NCI-H1694 treated with DMSO at 0.1 percent for 48 hours (cell line): ENCODE results near the gene VPS52.
"Not testable (repeated sequence)": the region's sequence is repeated elsewhere in the genome, so short reads cannot be mapped to it uniquely, and the experiment has no call there.

Experiments
- DNase-seq: peaks from one replicate; lab custom pipeline; 2025; lab: John Stamatoyannopoulos, UW

Gene VPS52

GRCh38 chr6:33305052-33305451 lies 33.4 kb upstream of the VPS52 start:
- DNase-seq, result no peak

- no peak for DNase-seq
Measured at GRCh38 chr6:33304216-33304615, 32.5 kb upstream of the VPS52 start.

DNA sequence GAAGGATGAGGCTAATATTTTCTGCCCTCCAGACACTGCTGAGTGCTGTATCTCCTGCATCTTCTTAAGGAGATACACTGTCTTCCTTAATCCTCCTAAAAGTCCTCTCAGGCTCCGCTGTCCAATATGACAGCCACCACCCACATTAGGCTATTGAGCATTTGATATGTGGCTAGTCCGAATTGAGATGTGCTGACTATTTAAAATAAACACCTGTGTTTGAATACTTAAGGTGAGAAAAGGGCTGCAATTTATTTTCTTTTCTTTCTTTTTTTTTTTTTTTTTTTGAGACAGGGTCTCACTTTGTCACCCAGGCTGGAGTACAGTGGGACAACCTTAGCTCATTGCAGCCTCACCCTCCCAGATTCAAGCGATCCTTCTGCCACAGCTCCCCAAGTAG lies 30.2 kb upstream of the VPS52 start:
- no peak for DNase-seq

DNA sequence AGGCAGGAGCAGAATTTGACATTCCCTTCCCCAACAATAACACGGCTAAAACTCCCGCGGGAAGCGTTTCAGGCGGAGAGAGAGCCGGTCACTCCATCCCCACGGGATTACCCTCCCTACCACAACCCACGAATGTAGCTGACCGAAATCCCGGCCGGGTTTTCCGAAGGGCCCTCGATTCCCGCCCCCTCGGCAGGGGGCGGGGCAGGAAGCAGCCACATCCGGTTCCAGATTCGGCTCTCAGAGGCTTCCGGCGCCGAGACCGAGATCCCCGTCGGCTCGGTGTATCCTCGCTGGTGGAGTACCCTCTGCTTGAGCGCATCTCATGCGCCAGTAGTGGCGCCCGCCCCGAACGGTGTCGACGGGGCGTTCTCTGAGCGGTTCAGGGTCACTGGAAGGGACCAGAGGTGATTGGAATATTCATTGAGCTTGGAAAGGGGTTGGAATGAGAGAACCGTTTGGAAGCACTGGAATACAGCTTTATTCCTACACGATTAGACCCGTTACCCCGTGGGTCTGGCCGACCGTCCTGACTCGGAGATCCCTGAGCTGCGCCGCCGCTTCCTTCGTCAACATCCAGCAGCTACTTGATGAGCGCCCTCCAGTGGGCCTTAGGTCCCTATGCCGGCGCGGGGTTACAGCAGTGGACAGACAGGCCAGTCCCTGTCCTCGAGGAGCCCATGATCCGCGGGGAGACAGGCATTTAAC lies 27.7 kb upstream of the VPS52 start:
- DNase-seq, result peak; percentile 74

DNA sequence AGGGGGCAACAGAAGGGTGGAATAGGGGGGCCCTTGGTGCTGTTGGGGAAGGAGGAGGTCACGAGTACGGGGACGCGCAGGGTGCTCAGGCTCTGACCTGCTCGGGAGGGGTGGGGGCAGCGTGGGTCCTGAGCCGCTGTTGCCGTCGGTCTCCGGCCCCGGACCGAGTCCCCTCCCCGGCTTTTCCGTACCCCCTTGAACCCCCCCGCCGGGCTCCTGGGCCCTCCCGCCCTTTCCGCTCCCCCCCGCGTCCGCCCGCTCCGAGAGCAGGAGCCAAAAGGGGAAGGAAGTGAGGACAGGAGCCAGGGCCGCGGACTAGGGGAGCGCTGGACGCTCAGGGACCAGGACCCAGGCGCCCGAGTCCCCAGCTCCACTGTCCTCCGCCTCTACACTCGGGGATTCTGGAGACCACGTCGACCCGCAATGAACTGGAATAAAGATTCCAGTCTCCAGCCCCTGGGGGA lies 27.1 kb upstream of the VPS52 start, which contains the start of gene RGL2:
RGL2 (minus strand) TSS at position 170 of the 464 bp plus-strand sequence. CDS start 332 bp downstream, outside the sequence.
- no peak for DNase-seq

DNA sequence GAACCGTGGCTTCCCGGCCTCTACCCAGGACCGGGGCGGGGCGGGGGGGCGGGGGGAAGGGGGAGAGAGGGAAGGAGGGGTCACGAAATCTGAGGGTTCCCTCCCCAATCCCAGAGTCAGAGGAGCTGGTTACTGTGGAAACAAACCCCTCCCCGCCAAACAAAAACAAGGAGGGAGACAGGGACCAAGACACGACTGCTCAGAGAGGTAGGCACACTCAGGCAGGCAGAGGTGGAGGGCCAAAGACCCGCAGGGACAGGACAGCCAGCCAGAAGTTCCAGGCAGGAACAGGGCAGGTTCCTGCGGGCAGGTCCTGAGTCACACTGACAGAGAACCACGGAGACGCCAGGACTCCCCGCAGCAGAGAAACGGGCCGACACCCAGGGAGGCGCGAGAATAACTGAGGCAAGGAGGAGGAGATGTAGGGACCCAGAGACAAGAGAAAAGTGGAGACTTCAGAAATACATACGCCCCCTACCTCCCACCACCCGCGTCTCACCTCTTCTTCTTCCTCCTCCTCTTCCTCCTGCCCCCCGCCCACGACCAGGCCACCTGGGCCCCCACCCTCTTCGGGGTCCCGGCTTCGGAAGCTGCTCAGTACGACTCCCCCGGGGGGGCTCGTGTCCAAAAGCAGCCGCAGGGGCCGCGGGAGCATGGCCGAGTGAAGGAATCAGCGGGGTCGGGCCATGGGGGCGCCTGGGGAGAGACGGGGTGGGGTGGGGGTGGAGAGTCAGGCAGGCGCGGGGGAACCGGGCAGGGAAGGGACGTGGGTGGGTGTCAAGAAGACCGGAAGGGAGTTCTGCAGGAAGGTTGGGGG lies 26.5 kb upstream of the VPS52 start:
- no peak for DNase-seq

DNA sequence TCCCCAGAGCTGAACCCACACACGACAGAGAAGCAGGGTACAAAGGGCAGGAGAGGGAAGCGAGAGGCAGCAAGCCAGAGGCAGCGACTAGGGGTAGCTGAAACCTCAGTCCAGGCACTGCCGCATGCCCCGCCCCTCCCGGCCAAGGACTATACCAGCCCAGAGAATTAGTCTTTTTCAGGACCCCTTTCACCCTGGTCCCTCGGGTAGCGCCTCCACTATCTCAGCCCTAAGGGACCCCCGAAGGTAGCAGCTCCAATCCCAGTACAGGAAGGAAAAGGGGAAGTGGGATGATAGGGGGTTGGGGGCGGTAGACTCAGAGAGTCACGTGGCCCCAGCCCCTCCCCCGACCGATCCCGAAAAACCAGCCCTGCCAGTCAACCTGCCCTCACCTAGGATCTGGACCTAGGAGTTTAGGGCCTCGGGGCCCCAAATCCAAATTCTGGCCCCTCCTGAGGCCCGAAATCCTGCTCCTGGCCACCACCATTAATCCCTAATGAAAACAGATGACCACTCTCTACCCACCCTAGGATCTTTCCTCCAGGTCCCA lies 25.8 kb upstream of the VPS52 start:
- DNase-seq, result no peak

GRCh38 chr6:33296797-33297405 lies 25.2 kb upstream of the VPS52 start:
- DNase-seq, result no peak

DNA sequence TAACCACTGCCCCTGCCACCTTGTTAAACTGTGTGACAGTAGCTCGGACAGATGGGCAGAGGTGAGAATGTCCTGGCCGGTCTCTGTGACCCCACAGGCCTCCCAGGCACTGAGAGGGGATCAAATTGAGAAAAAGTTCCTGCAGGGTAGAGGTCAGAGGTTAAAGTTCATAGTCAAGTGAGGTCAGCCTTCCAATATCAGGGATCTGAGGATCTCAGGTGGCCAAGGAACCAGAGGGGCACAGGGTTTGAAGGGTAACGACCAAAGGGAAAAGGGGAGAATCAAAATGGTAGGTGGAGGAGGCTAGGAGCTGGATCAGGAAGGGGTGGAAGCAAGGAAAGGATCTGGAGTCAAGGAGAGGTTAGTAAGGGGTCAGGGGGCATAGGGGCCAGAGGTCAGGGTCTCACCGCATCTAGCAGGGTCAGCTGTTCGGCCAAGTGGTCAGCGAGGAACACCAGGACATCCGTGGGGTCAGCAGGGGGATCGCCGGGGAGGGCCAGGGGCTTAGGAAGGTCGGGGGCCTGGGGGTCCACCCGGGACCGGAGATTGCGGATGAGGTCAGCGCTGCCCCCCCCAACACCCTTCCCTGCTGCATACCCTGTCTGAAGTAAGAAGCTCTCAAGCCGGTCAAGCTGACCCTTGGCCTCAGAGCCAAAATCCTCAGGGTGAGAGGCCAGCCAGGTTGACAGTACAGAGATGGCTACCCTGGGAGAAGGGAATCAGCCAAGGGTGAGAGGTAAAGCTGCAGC lies 24.1 kb upstream of the VPS52 start:
- no peak for DNase-seq

GRCh38 chr6:33294086-33294823 lies 22.6 kb upstream of the VPS52 start:
- DNase-seq, result no peak

DNA sequence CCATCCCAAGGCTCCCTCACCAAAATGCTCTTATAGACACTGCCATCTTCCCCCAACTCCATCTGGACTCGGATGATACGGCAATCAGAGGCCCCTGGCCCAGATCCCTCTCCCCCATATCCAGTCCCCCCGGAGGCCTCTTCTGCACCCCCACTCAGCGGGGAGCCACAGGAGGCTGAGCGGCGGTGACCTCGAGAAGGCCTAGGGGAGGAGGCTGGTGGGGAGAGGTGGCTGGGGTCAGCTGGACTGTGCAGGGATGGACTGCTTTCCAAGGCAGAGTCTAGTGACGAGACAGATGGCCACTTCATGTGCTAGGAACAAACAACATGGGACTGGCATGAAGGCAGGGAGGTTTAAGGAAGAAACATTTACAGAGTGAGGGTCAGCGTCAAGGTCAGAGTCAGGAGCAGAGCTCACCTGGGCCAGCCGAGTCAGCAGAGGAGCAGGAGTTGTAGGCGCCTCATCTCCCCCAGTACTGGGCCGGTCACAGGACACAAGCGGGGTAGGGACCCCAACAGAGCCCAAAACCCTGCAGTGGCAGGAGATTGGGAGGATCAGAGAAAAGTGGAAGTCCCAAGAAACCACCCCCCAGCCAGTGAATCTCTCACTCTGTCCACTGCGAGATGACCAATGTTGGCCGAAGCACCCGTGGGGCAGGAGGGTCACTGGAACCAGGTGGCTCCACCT lies 21.5 kb upstream of the VPS52 start:
- DNase-seq, result no peak

GRCh38 chr6:33290459-33290858 lies 18.8 kb upstream of the VPS52 start:
- no peak for DNase-seq

DNA sequence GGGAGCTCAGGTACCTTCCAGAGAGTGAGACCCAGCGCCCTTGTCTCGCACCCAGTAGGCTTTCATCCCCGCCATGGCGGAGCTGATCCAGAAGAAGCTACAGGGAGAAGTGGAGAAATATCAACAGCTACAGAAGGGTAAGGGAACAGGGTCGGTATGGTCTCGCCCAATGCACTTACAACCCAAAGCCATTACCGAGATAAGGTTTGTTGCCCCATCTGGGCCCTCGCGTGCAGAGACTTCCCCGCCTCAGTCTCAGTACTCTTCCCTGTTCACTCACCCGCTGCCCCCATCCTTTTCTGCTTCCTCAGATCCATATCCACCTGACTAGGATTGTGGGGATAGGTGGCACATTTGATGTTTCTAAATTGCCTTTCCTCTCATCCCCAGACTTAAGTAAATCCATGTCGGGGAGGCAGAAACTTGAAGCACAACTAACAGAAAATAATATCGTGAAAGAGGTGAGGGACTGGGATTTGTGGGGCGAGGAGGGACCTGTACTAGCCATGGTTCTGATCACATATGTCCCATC lies 18.2 kb upstream of the VPS52 start:
- DNase-seq, result no peak

DNA sequence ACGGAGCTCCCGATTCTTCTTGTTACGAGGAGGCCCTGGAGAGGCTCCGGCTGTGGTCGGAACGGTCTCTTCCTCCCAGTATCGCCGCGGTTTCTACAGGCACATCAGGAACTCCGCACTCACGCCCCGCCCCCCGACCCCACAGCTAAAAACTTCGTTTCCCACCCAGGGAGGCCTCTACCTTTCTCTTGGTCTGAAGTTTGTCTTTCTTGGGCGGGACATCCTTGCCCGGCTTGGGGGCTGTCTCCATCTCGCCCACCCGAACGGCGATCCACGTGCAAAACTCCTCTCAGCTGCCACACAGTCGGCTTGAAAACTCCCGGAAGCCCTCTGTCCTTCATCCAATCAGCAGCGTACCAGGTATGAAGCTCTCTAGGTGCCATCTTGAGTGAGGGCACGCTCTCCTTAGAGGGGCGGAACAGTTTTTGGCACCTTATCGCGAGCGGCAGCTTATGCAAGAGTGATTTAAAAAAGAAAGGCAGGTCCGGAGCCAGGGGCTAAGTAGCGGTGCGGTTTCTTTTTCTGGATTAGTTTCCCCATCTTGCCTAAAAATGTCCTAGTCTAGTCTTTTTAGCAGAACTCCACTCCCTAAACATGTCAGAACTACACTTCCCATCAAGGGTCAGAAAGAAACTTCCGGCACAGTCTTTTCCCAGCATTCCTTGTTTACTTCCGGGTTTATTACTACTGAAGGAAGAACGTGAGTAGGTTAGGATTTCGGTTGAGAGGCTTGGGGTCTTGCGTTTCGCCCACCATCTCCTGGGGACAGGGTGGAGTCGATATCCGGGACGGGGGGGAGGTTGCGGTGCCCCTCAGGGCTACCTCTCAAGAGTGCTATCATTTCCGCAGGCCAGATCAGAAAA lies 17.5 kb upstream of the VPS52 start, which contains the start of the genes PFDN6 and WDR46:
PFDN6 (plus strand) TSS at position 681 of the 863 bp plus-strand sequence. CDS start 256 bp downstream, outside the sequence.
WDR46 (minus strand) TSS at position 319 of the 863 bp plus-strand sequence; CDS start at position 250, 69 bp downstream.
- DNase-seq, result peak; percentile 88

DNA sequence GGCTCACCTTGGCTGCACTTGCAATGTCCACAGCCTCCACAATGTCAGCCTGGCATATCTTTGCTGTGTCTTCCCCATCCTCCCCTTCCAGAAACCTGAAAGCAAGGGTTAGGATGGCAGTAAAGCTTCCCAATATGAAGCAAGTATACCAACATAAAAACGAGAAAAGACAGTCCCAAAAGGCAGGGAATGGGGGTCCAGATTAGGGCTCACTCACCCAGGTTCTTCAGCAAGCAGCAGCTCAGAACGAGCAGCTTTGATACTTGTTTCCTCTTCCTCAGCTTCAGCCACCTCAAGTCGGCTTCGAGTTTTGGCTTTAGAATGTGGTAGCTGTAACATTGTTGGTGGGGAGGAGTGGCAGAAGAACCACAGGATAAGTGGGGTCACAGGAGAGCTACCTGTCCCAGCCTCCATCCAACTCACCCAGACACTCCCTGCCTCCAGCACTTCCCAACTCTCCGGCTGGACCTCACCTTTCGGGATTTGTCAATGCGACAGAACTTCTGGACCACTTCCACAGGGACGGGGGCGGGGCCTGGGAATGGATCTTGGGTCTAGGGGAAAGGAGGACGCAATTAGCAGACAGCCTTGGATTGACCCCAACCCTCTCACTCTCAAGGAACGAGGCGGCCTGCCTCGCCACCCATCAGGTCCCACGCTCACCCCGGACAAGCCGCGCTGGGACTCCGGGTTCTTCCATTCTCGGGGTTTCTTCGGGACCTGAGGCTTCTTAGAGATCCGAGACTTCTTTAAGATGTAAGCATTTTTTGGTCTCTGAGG lies 16.7 kb upstream of the VPS52 start:
- DNase-seq, result no peak

DNA sequence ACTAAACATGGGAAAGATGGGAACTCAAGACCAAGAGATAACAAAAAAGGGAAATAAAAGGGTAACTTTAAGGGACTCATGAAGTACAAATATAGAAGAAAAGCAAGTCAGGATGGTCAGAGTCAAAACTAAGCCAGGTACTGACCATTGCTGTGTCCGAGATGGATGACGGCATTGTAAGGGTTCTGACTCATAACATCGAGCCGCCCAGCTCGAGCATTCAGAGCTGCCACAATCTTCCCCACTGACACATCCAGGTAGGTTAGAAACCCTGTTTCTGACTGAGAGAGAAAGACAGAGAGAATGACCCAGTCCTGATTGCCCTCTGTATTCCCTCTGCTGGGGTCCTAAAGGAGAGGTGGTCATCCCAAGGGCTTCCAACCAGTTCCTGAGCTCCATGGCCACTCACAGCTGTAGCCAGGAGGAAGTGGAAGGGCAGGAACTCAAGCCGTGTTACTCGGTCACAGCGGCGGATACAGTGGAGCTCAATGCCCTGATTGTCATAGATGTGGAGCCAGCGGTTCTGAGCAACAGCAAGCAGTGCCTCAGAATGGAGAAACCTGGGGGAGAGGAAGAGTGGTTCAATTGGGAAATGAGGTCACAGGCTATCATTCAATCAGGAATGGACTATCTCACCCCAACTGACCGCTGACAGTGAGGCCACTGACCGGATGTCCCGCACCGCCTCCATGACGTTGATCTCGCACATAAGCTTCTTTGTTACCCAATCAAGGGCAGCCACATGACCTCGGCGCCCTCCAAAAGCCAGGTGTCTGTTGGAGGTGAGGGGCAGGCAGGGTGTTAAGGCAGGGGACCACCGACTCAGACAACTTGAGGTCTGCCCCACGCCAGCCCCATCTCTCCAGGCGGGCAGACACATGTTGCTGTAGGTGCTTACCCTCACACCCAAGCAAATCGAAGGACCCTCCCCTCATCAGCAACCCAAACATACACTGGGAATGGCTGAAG lies 15.6 kb upstream of the VPS52 start:
- no peak for DNase-seq

DNA sequence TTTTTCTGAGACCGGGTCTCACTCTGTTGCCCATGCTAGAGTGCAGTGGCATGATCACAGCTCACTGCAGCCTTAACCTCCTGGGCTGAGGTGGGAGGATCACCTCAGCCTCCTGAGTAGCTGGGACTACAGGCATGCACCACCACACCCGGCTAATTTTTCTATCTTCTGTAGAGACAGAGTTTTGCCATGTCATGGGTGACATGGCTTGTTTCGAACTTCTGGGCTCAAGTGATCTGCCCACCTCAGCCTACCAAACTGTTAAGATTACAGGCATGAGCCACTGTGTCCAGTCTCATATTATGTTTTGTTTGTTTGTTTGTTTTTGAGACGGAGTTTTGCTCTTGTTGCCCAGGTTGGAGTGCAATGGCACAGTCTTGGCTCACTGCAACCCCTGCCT lies 13.5 kb upstream of the VPS52 start:
- DNase-seq, result not testable (repeated sequence)
